Measurements from ENCODE around the gene RWDD3.

The RWDD3 gene

DNA sequence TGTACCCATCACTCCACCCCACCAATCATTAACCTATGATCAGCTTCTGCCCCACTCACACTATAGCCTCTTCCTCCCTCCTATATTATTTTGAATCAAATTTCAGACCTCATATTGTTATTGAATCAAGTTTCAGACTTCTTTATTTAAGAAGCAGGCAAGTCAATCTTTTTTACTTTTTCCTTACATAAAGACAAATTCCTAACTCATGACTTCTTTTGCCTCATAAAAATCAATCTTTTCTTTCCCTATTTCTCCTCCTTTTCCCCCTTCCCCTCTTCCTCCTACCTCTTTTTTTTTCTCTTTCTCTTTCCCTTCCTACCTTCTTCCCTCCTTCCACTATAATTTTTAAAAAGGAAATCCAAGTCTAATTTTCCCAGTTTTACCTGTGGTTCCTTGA, 4.3 kb upstream of the RWDD3 start:
- H3K27ac ChIP-seq (ENCODE audit: low read length): no peak overlapping the region
- H3K36me3 ChIP-seq (ENCODE audit: control insufficient read depth, insufficient read depth, low read length): no peaks in the 10 kb centered on the region
- H3K27me3 ChIP-seq (ENCODE audit: control insufficient read depth, insufficient read depth, low read length): no peaks in the 10 kb centered on the region
- H3K9me3 ChIP-seq (ENCODE audit: control insufficient read depth, insufficient read depth, low read length): no peaks in the 10 kb centered on the region
- H3K4me1 ChIP-seq (ENCODE audit: control insufficient read depth, insufficient read depth, low read length): peaks cover 2% of the 10 kb centered on the region; the same call in 1 of the 2 replicates
- H3K4me3 ChIP-seq (ENCODE audit: low read length): no peak overlapping the region
- DNase-seq (ENCODE audit: low read depth, low spot score): no peak

DNA sequence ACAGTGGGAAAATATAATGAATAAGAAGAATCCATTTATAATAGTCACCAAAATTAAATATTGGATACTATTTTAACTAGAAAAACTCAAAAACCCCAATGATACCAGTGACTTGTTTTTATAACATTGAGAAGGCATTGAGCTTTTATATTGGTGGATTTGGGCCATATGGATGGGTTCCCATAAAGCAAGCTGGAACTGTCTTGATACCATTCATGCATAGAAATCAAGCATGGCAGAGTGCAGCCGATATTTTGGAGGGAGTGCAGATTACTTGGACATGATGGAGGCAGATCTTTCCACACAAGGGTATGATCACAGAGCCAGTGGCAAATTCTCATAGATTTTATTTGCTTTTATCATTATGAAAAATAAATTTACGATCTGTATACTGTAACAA, 3.8 kb upstream of the RWDD3 start:
- Histone ChIP-seq H3K4me3 (ENCODE audit: low read length) (no peak overlapping the region), H3K36me3 (ENCODE audit: control insufficient read depth, insufficient read depth, low read length) (no peaks in the 10 kb centered on the region), H3K27me3 (ENCODE audit: control insufficient read depth, insufficient read depth, low read length) (no peaks in the 10 kb centered on the region), H3K27ac (ENCODE audit: low read length) (no peak overlapping the region), H3K9me3 (ENCODE audit: control insufficient read depth, insufficient read depth, low read length) (no peaks in the 10 kb centered on the region), H3K4me1 (ENCODE audit: control insufficient read depth, insufficient read depth, low read length) (peaks cover 2% of the 10 kb centered on the region; the same call in 1 of the 2 replicates)
- DNase-seq (ENCODE audit: low read depth, low spot score): no peak
- no CpG with 5 or more reads among the region's 2 CpGs for WGBS (ENCODE audit: insufficient coverage, insufficient read length)

DNA sequence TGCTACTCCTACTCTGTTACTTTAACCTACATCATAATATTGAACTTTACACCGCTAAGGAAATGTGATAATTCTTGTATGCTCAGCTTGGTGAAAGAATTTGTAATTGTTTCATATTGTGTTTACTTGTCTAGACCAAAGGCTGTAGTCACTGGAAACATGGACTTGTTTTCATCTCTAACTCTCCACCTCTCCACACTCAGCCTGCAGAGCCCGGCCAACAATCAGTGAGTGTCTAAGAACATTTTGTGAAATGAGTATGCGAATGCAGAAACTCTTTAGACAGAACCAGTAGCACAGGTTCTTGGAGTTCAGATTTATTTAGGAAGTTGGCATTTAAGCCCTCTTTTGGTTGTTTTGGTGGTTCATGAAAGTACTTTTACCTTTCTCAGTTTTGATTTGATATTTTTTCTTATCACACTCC, 3.2 kb upstream of the RWDD3 start:
- peaks cover 2% of the 10 kb centered on the region; the same call in 1 of the 2 replicates for H3K4me1 ChIP-seq (ENCODE audit: control insufficient read depth, insufficient read depth, low read length)
- no peaks in the 10 kb centered on the region for H3K27me3 ChIP-seq (ENCODE audit: control insufficient read depth, insufficient read depth, low read length)
- H3K27ac ChIP-seq (ENCODE audit: low read length): no peak overlapping the region
- no CpG with 5 or more reads among the region's 3 CpGs for WGBS (ENCODE audit: insufficient coverage, insufficient read length)
- no peak for DNase-seq (ENCODE audit: low read depth, low spot score)
- H3K4me3 ChIP-seq (ENCODE audit: low read length): no peak overlapping the region
- H3K9me3 ChIP-seq (ENCODE audit: control insufficient read depth, insufficient read depth, low read length): no peaks in the 10 kb centered on the region
- no peaks in the 10 kb centered on the region for H3K36me3 ChIP-seq (ENCODE audit: control insufficient read depth, insufficient read depth, low read length)

DNA sequence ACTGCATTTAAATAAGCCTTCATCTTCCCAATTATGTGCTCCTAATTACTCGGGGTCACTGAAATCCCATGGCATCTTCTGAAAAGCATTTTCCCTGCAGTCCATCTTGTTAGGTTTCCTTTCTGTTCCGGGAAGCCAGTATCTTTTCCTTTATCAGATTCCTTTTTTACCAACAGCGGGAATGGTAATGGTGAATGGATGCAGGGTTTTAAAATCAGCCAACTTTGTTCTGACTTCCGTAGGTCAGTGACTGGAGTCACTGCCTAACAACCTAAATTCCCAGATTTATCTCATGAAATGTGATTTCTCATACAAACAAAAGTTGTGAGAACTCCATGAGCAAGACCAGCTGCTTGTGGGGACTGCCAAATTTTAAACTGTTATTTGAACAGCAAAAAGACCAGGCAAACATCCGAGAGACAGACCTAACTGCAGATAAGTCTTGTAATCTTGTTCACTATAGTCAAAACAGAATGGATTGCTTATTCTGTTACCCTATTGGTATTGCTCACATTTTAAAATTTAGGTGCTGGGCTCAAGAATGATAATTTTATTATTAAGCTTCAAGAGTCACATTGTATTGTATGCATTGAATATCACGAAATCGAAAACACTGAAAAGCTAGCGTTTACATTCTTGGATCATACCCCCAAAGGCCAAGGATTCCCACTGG, 1.2 kb upstream of the RWDD3 start:
- Histone ChIP-seq H3K4me1 (ENCODE audit: control insufficient read depth, insufficient read depth, low read length) (peaks cover 2% of the 10 kb centered on the region; the same call in 1 of the 2 replicates), H3K27ac (ENCODE audit: low read length) (no peak overlapping the region), H3K27me3 (ENCODE audit: control insufficient read depth, insufficient read depth, low read length) (no peaks in the 10 kb centered on the region), H3K9me3 (ENCODE audit: control insufficient read depth, insufficient read depth, low read length) (no peaks in the 10 kb centered on the region), H3K4me3 (ENCODE audit: low read length) (peak overlapping the region; percentile 85; the same call in 1 of the 2 replicates), H3K36me3 (ENCODE audit: control insufficient read depth, insufficient read depth, low read length) (no peaks in the 10 kb centered on the region)
- WGBS (ENCODE audit: insufficient coverage, insufficient read length): no CpG with 5 or more reads among the region's 8 CpGs
- DNase-seq (ENCODE audit: low read depth, low spot score): no peak

DNA sequence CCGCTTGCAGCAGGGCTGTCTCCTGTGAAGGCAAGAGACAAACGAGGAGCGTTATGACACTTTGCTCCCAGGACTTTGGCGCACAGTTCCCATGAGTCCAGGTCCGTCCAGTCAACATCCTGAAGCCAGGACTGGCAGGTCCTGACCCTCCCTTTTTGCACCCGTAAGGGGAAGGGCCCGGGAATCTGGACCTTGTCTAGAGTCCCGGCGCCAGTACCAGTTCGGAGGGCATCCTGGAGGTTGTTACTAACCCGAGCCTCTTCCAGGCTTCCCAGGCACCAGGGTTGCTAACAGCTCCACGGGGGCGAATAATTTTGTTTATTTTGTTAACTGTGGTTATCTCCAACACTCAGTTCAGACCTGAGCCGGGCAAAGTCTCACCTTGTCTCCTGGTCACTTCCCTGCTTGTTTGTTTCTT, 682 bp upstream of the RWDD3 start:
- WGBS (ENCODE audit: insufficient coverage, insufficient read length): no CpG with 5 or more reads among the region's 14 CpGs
- Histone ChIP-seq H3K9me3 (ENCODE audit: control insufficient read depth, insufficient read depth, low read length) (no peaks in the 10 kb centered on the region), H3K4me3 (ENCODE audit: low read length) (peak overlapping the region; percentile 85; the same call in 1 of the 2 replicates), H3K27ac (ENCODE audit: low read length) (no peak overlapping the region), H3K36me3 (ENCODE audit: control insufficient read depth, insufficient read depth, low read length) (no peaks in the 10 kb centered on the region), H3K4me1 (ENCODE audit: control insufficient read depth, insufficient read depth, low read length) (peaks cover 2% of the 10 kb centered on the region; the same call in 1 of the 2 replicates), H3K27me3 (ENCODE audit: control insufficient read depth, insufficient read depth, low read length) (no peaks in the 10 kb centered on the region)
- no peak for DNase-seq (ENCODE audit: low read depth, low spot score)

DNA sequence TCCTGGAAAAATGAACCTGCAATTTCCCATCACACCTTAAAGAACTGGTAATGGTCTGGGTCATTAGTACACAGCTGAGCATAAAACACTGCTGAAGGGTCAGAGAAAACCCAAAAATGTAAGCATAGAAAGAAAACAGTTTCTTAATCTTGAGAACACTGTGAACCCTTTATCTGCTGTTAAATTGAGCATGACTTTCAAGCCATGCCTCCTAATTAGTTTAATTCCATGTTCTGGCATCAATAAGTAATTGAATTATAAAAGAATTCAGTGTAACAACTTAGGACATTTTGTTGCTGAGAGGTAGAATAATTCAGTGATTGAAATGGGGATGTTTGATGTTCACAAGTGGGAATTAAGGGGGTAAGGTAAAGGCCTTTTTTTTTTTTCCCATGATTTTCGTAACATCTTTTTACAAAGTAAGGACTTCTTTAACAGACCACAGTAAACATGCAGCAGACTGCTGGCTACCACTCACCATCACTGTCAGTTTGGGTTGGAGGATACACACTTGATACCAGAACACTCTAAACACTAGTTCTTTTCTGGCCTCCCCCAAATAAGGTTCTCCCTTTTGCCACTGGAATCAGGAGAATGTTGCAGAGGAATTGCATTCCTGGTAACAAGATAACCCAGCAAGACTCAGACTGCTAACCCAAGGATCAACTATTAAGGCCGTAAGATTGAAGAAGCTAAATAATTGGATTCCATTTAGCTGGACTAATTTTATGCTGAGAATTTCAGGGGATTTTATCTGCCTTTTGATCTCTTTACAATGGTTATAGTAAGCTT, 3.0 kb downstream of the RWDD3 start:
- no peaks in the 10 kb centered on the region for H3K27me3 ChIP-seq (ENCODE audit: control insufficient read depth, insufficient read depth, low read length)
- no peak overlapping the region for H3K27ac ChIP-seq (ENCODE audit: low read length)
- H3K9me3 ChIP-seq (ENCODE audit: control insufficient read depth, insufficient read depth, low read length): peaks cover 4% of the 10 kb centered on the region; the same call in 1 of the 2 replicates
- no peak overlapping the region for H3K4me3 ChIP-seq (ENCODE audit: low read length)
- no CpG with 5 or more reads among the region's 2 CpGs for WGBS (ENCODE audit: insufficient coverage, insufficient read length)
- DNase-seq (ENCODE audit: low read depth, low spot score): no peak
- peaks cover 2% of the 10 kb centered on the region; the same call in 1 of the 2 replicates for H3K4me1 ChIP-seq (ENCODE audit: control insufficient read depth, insufficient read depth, low read length)
- H3K36me3 ChIP-seq (ENCODE audit: control insufficient read depth, insufficient read depth, low read length): peaks cover 5% of the 10 kb centered on the region; the same call in 1 of the 2 replicates

DNA sequence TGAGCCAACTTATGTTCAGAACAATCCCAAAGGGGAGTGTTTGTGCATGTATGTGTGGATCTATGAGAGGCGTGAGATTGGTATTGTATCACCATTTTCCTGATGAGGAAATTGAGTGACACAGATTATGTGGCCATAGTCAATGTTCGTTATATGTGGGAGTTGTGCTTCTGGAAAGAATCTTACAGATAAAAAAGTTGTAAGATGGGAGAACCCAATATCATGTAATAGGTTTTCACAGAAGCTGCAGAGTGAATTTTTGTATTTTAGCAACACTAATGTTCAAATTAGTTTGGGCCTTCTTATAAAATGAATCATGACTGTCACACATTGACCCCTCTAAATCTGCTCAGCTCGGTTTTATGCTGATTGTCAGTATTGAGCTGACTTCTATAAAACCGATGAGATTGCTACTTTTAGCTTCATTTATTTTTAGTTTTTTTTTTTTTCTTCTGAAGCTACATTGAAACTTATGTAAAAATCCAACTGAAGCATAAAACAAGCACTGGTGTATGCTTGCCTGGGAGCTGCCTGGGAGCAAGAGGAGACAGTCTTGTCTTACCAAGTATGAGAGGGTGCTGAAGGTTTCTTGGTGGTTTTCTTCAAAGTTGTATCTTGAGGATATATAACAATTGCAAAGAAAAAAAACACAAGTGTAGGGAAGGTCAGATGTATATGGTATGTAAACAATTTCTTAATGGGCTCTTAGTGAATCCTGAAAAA, 4.1 kb downstream of the RWDD3 start:
- no CpG with 5 or more reads among the region's 4 CpGs for WGBS (ENCODE audit: insufficient coverage, insufficient read length)
- H3K4me1 ChIP-seq (ENCODE audit: control insufficient read depth, insufficient read depth, low read length): peaks cover 2% of the 10 kb centered on the region; the same call in 1 of the 2 replicates

DNA sequence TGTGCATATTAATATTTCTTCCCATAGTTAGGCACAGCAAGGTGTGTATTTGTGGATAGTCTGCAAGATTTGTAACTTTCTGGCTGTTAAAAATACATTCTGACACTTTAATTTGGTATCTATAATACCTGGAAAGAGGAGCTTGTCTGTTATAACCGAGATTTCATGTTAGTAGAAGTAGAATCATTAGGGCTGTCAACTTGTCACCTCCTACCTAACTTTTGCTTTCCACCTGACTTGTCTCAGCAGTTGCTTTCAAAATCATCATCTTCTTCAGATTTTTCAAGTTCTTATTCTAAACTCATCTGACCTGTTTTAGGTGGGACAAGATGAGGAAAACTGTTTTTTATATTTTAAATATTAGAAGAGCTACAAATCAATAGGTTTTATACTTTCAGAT, 11.0 kb downstream of the RWDD3 start:
- Histone ChIP-seq H3K4me3 (ENCODE audit: low read length) (no peak overlapping the region), H3K4me1 (ENCODE audit: control insufficient read depth, insufficient read depth, low read length) (no peaks in the 10 kb centered on the region), H3K9me3 (ENCODE audit: control insufficient read depth, insufficient read depth, low read length) (peaks cover 4% of the 10 kb centered on the region; the same call in 1 of the 2 replicates), H3K27ac (ENCODE audit: low read length) (no peak overlapping the region), H3K36me3 (ENCODE audit: control insufficient read depth, insufficient read depth, low read length) (peaks cover 5% of the 10 kb centered on the region; the same call in 1 of the 2 replicates), H3K27me3 (ENCODE audit: control insufficient read depth, insufficient read depth, low read length) (no peaks in the 10 kb centered on the region)
- no CpG with 5 or more reads among the region's 1 CpG for WGBS (ENCODE audit: insufficient coverage, insufficient read length)
- no peak for DNase-seq (ENCODE audit: low read depth, low spot score)

More for the DNA sequence above, 4.1 kb downstream of the RWDD3 start:
- H3K9me3 ChIP-seq (ENCODE audit: control insufficient read depth, insufficient read depth, low read length): peaks cover 4% of the 10 kb centered on the region; the same call in 1 of the 2 replicates
- peaks cover 5% of the 10 kb centered on the region; the same call in 1 of the 2 replicates for H3K36me3 ChIP-seq (ENCODE audit: control insufficient read depth, insufficient read depth, low read length)
- H3K27ac ChIP-seq (ENCODE audit: low read length): no peak overlapping the region
- no peak for DNase-seq (ENCODE audit: low read depth, low spot score)
- no peaks in the 10 kb centered on the region for H3K27me3 ChIP-seq (ENCODE audit: control insufficient read depth, insufficient read depth, low read length)
- no peak overlapping the region for H3K4me3 ChIP-seq (ENCODE audit: low read length)

DNA sequence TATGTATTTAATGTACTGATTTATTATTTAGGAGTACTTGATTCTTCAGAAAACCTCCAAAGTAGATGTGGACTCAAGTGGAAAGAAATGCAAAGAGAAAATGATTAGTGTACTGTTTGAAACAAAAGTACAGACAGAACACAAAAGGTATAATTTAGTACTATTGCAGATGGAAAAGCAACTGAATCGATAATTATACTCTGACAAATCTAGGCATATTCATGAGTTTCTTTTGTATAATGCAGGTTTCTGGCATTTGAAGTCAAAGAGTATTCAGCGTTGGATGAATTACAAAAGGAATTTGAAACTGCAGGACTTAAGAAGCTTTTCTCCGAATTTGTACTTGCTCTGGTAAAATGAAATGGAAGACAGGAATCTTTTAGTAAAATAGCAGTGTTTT, 12.5 kb downstream of the RWDD3 start:
- WGBS (ENCODE audit: insufficient coverage, insufficient read length): no CpG with 5 or more reads among the region's 3 CpGs
- peaks cover under 1% of the 10 kb centered on the region; the same call in 1 of the 2 replicates for H3K9me3 ChIP-seq (ENCODE audit: control insufficient read depth, insufficient read depth, low read length)
- H3K36me3 ChIP-seq (ENCODE audit: control insufficient read depth, insufficient read depth, low read length): peaks cover under 1% of the 10 kb centered on the region; the same call in 1 of the 2 replicates
- H3K27ac ChIP-seq (ENCODE audit: low read length): no peak overlapping the region
- DNase-seq (ENCODE audit: low read depth, low spot score): no peak
- H3K4me1 ChIP-seq (ENCODE audit: control insufficient read depth, insufficient read depth, low read length): no peaks in the 10 kb centered on the region
- H3K4me3 ChIP-seq (ENCODE audit: low read length): no peak overlapping the region
- no peaks in the 10 kb centered on the region for H3K27me3 ChIP-seq (ENCODE audit: control insufficient read depth, insufficient read depth, low read length)

DNA sequence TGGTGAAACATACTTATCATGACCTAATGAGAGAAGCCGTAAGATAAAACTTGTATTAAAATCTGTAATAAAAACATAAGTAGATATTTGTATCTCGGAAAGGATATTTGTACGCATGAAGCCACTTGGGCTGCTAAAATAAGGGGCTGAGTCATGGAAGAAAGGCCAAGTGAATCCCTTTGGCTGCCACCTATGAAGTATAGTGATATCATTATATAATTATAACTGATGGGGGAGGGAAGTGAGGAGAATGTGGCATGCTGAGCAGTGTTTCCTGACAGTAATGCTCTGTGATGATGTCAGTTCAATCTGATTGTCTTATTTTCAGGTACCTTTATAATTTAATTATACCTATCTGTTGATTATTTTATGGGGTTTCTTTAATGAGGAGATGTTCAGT, 13.6 kb downstream of the RWDD3 start:
- H3K4me3 ChIP-seq (ENCODE audit: low read length): no peak overlapping the region
- H3K27me3 ChIP-seq (ENCODE audit: control insufficient read depth, insufficient read depth, low read length): no peaks in the 10 kb centered on the region
- H3K9me3 ChIP-seq (ENCODE audit: control insufficient read depth, insufficient read depth, low read length): no peaks in the 10 kb centered on the region
- no peak overlapping the region for H3K27ac ChIP-seq (ENCODE audit: low read length)
- no peaks in the 10 kb centered on the region for H3K36me3 ChIP-seq (ENCODE audit: control insufficient read depth, insufficient read depth, low read length)
- DNase-seq (ENCODE audit: low read depth, low spot score): no peak
- WGBS (ENCODE audit: insufficient coverage, insufficient read length): no CpG with 5 or more reads among the region's 3 CpGs
- no peaks in the 10 kb centered on the region for H3K4me1 ChIP-seq (ENCODE audit: control insufficient read depth, insufficient read depth, low read length)
